ENCODE data around the gene TRIM36.

Gene TRIM36

GRCh38 chr5:115169487-115170133 lies at the start of gene TRIM36:
Gene TRIM36, minus strand, starts transcription at chr5:115169908. Its CDS starts 274 bp downstream, at chr5:115169634.
- FAIRE-seq (peak; percentile 94), DNase-seq (ENCODE audit: insufficient read length, low spot score) (peak; percentile 78)

GRCh38 chr5:115214541-115214940 lies 44.8 kb upstream of the TRIM36 start:
- DNase-seq (ENCODE audit: insufficient read length, low spot score) (no peak), FAIRE-seq (no peak)

GRCh38 chr5:115209279-115209678 lies 39.6 kb upstream of the TRIM36 start:
- FAIRE-seq (peak; percentile 98), DNase-seq (ENCODE audit: insufficient read length, low spot score) (peak; percentile 46)

- FAIRE-seq: no peak
- DNase-seq (ENCODE audit: insufficient read length, low spot score): no peak
Measured at GRCh38 chr5:115202952-115203351, 33.2 kb upstream of the TRIM36 start.

- FAIRE-seq: no peak
- DNase-seq (ENCODE audit: insufficient read length, low spot score): no peak
Measured at GRCh38 chr5:115196161-115196560, 26.5 kb upstream of the TRIM36 start.

- no peak for FAIRE-seq
- DNase-seq (ENCODE audit: insufficient read length, low spot score): no peak
Measured at GRCh38 chr5:115194676-115195075, 25.0 kb upstream of the TRIM36 start.

- no peak for DNase-seq (ENCODE audit: insufficient read length, low spot score)
- FAIRE-seq: no peak
Measured at GRCh38 chr5:115193295-115193694, 23.6 kb upstream of the TRIM36 start.

- DNase-seq (ENCODE audit: insufficient read length, low spot score) (no peak), FAIRE-seq (no peak)
Measured at GRCh38 chr5:115192098-115192497, 22.4 kb upstream of the TRIM36 start.

- DNase-seq (ENCODE audit: insufficient read length, low spot score): no peak
- FAIRE-seq: no peak
Measured at GRCh38 chr5:115191474-115192031, 21.8 kb upstream of the TRIM36 start.

- FAIRE-seq (no peak), DNase-seq (ENCODE audit: insufficient read length, low spot score) (no peak)
Measured at GRCh38 chr5:115190388-115190787, 20.7 kb upstream of the TRIM36 start.

GRCh38 chr5:115189866-115190265 lies 20.2 kb upstream of the TRIM36 start:
- DNase-seq (ENCODE audit: insufficient read length, low spot score) (no peak), FAIRE-seq (no peak)

GRCh38 chr5:115186794-115187193 lies 17.1 kb upstream of the TRIM36 start:
- FAIRE-seq (no peak), DNase-seq (ENCODE audit: insufficient read length, low spot score) (no peak)

- FAIRE-seq (no peak), DNase-seq (ENCODE audit: insufficient read length, low spot score) (no peak)
Measured at GRCh38 chr5:115184770-115185169, 15.1 kb upstream of the TRIM36 start.

GRCh38 chr5:115181757-115182156 lies 12.0 kb upstream of the TRIM36 start:
- FAIRE-seq (no peak), DNase-seq (ENCODE audit: insufficient read length, low spot score) (no peak)

GRCh38 chr5:115180165-115180709 lies 10.5 kb upstream of the TRIM36 start:
- DNase-seq (ENCODE audit: insufficient read length, low spot score) (peak; percentile 17), FAIRE-seq (no peak)

GRCh38 chr5:115179394-115180164 lies 9.9 kb upstream of the TRIM36 start:
- DNase-seq (ENCODE audit: insufficient read length, low spot score) (no peak), FAIRE-seq (no peak)

GRCh38 chr5:115179030-115179393 lies 9.3 kb upstream of the TRIM36 start:
- no peak for DNase-seq (ENCODE audit: insufficient read length, low spot score)

GRCh38 chr5:115170929-115171510 lies 1.3 kb upstream of the TRIM36 start:
- FAIRE-seq: no peak
- no peak for DNase-seq (ENCODE audit: insufficient read length, low spot score)

More at GRCh38 chr5:115179030-115179393, 9.3 kb upstream of the TRIM36 start:
- no peak for FAIRE-seq

- DNase-seq (ENCODE audit: insufficient read length, low spot score): no peak
- no peak for FAIRE-seq
Measured at GRCh38 chr5:115170134-115170928, 623 bp upstream of the TRIM36 start.

GRCh38 chr5:115168829-115169486 lies 750 bp downstream of the TRIM36 start:
- DNase-seq (ENCODE audit: insufficient read length, low spot score) (peak; percentile 9), FAIRE-seq (no peak)
